Neural progenitor cell (in vitro differentiated cells): ENCODE results near the gene KRT80.

Experiments used
- CTCF ChIP-seq: fragments of 200-600 bp; sonication (generic); IDR thresholded peaks from 2 replicates; pipeline ENCODE4 v1.5.1; 2017; ENCODE audit warnings: antibody characterized with exemption, mild to moderate bottlenecking
- EZH2 ChIP-seq: fragments of 200-600 bp; sonication (generic); IDR thresholded peaks from 2 replicates; pipeline ENCODE4 v1.6.1; 2017; ENCODE audit warnings: antibody characterized with exemption, mild to moderate bottlenecking, moderate library complexity
- EZH2phosphoT487 ChIP-seq: fragments of 200-600 bp; sonication (generic); IDR thresholded peaks from 2 replicates; pipeline ENCODE4 v1.6.1; 2017; ENCODE audit warnings: antibody characterized with exemption

- no peak for TF ChIP-seq CTCF
- no peak for TF ChIP-seq EZH2phosphoT487
- TF ChIP-seq EZH2: no peak
Observed at GRCh38 chr12:52172956-52173355, 18.9 kb downstream of the KRT80 start.
